Fibroblast of lung (primary cell): ENCODE results near the gene ARID5A.

Experiments used
- CTCF ChIP-seq, 2 donors: IDR thresholded peaks in 1 of 2; conservative IDR thresholded peaks in 1 of 2; 1 replicate in 1 of 2; 2 replicates in 1 of 2; pipeline ENCODE4 v1.5.1; 2011 to 2012; ENCODE audit warnings: low read length in 2 of 2, control low read depth in 1 of 2, inconsistent platforms in 1 of 2, low read depth in 1 of 2, mild to moderate bottlenecking in 1 of 2
- EZH2 ChIP-seq: IDR thresholded peaks from 2 replicates; pipeline ENCODE4 v1.5.1; 2012; ENCODE audit warnings: low read length, control low read depth, mild to moderate bottlenecking; ENCODE audit errors: missing control alignments

- TF ChIP-seq CTCF (conservative IDR thresholded peaks at IDR 0.05 in 1 of 2, IDR thresholded peaks at IDR 0.05 in 1 of 2; ENCODE audit: low read depth in 1 of 2, low read length in 2 of 2) (no peak), EZH2 (no peak)
These were observed 11.9 kb upstream of the ARID5A start for GRCh38 chr2:96524482-96525210.
